Fibroblast of skin of left quadriceps (primary cell): ENCODE results near the gene THOC6.

Experiments
- DNase-seq, 2 experiments: peaks; one replicate each; pipeline ENCODE4 v3.0.0-alpha.2; 2013; ENCODE audit warnings: low read depth in 2 of 2

The THOC6 gene

DNA sequence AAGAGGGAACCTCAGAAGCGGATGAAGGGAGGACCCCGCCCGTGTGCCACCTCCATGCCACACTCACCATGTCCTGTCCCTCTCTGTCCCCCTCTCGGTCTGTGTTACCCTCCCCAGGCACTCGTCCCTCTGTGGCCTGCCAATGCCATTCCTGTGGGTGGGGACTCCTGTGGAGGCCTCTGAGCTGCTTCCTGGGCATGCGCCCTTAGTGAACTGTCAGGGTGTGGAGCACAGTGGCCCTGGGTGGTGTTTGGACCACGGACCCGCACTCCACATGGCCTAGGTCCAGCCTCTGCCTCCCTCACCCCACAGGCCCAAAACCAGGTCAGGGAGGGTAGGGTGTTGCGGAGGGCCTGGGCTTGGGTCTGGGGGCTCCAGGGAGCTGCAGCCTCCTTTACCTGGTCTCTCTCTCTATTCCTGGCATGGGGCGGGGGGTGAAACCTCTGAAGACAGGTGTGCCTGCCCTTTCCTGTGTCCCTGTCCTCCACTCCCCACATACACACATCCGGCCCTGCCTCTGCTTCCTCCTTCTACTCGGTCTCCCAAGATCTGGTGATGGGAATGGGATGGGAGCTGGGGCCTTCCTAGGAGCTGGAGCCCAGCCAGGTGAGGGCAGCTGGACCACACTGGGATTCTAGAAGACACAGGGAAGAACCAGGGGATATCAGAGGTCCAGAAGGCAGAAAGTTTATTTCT, 32.1 kb upstream of the THOC6 start:
- DNase-seq: no peak

DNA sequence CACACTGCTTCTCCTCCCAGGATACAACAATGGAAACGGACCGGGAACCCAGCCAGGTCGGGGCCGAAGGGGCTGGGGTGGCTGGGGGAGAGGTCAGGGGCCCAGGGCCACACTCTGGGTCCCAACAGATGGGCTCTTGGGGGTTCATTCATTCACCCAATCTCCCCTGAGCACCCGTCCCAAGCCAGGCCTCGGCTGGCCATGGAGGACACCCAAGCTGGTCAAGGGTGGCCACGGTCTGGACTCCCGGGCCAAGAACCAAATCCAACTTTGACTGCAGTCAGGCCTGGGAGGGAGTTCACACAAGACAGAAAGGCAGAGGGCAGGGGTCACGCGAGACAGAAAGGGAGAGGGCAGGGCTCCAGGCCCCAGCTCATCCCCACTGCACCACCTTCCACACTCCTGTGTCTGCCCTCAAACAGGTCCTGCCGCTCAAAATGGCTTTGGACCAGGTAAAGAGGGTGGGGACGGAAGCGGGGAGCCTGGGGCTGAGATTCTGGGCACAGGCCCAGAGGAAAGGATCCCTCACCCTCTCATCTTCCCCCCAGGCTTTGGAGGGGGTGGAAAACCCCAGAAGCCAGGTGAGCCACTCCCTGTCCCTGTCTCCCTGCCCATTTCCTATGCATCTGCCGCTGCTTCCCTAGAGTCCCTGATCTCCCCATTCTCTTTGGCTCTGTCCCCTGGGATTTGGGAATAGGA, 31.3 kb upstream of the THOC6 start:
- no peak for DNase-seq

GRCh38 chr16:2996298-2996697, 27.5 kb upstream of the THOC6 start:
- DNase-seq: no peak

GRCh38 chr16:2999929-3000328, 23.9 kb upstream of the THOC6 start:
- no peak for DNase-seq

GRCh38 chr16:3000540-3000939, 23.3 kb upstream of the THOC6 start:
- DNase-seq: no peak

DNA sequence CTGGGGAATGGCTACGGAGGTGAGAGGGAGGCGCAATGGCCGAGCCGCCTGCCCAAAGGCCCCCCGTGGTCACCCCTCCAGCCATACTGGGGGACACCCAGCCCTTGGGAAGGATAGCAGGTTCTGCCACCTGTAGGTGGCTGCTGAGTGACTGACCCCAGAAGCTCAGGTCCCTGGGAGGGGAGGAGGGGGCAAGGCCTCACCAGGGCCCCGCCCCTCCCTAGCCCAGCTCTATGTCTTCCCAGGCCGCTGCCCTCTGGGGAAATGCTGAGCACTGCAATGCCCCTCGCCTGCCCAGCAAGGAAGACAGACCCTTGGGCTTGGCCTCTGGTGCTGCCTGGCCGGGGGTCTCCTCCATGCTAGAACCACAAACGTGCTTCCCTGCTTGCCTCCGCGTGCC, 22.5 kb upstream of the THOC6 start:
- no peak for DNase-seq

GRCh38 chr16:3003582-3004270, 20.1 kb upstream of the THOC6 start:
- DNase-seq: peak; percentile 95 to 96

DNA sequence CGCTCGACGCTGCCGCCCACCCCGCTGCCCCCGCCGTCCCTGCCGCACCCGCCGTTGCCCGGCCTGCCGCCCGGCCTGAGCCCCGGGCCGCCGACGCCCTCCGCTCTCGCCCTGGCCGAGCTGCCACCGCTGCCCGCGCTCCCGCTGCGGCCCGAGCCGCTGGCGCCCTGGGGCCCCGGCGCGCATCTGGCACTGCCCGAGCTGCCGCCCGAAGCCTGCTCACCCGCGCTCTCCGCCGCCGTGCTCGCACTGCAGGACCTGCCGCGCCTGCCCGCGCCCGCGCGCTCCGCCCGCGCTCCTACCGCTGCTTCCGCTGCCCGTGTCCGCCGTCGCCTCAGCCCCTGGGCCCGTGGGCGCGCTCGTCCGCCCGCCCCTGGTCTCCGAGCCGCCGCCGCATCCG, 19.5 kb upstream of the THOC6 start:
- no peak for DNase-seq

- DNase-seq: no peak
These were observed 19.0 kb upstream of the THOC6 start for GRCh38 chr16:3004781-3005284.

DNA sequence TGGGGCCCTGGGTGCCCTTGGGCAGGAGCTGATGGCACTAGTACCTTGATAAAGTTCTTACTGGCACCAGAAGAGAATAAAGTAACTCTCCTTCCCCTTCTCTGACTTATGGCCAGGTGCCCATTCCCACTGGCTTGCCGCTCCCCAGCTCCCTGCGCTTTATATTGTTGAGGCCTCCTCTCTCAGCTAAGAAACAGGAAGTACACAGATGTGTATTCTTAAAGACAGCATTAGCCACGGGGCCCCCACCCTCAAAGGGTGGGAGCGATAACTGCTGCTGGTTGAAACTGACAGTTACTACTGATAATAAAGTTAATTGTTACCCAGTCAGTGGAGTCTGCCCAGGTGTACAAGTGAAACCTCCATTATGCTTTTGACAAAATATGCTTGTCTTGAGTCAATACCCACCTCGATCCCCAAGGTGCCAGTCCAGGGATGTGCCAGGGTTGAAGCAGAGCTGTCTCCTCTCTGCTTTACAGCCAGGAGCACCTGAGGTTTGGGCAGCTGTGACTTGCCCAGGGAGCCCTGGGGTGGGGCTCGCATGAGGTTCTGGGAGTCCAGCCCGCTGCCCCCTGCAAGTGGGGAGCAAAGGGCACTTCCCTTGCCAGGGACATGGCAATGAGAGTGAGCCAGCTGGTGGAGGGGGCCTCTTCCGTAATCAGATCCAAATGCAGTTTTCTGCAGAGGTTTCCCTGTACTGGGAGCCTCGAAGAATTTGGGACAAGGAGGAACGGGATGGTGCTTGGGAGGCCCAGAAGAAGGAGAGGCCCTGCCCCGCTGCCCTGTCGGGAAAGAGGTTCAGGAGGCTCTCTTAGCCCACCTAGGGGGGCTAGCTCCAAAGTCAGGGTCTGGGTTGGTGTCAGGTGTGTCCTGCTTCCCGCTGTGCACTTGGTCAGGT, 16.5 kb upstream of the THOC6 start:
- no peak for DNase-seq

DNA sequence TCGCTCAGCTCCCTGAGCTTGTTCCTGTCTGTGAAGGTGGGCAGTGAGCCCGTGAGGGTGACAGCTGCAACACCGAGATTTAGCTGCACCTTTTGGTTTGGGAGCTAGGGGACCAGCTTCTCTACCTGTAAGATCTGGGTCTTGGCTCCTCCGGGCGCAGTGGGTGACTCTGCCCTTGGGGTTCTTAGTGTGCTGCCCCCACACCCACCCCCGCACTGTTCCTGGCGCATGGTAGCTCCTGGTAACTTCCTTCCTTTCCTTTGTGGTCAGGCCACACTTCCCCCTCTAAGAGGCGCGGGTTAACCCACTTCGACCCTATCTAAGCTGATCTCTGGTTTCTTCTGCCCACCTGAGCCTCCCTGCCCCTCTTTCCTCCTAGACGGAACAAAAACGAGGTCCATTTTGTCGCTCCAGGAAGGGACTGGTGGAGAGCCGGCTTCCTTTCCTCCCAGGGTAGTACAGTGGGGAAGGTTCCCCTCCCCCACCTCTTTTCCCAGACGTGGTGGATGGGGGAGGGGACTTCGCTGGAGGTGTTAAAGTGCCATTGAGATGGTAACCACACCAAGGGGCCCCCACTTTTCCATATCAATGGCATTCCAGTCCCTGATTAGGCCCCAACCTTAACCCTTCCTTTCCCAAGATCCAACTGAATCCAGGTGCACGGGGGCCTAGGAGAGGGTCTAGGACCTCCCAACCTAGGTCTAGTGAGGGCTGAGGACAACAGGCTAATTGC, 15.7 kb upstream of the THOC6 start:
- no peak for DNase-seq

GRCh38 chr16:3008690-3009037, 15.2 kb upstream of the THOC6 start:
- no peak for DNase-seq

GRCh38 chr16:3009568-3010390, 14.1 kb upstream of the THOC6 start:
- no peak for DNase-seq

GRCh38 chr16:3010510-3010909, 13.3 kb upstream of the THOC6 start:
- no peak for DNase-seq

- DNase-seq: no peak
These were observed 11.6 kb upstream of the THOC6 start for GRCh38 chr16:3012246-3012645.

DNA sequence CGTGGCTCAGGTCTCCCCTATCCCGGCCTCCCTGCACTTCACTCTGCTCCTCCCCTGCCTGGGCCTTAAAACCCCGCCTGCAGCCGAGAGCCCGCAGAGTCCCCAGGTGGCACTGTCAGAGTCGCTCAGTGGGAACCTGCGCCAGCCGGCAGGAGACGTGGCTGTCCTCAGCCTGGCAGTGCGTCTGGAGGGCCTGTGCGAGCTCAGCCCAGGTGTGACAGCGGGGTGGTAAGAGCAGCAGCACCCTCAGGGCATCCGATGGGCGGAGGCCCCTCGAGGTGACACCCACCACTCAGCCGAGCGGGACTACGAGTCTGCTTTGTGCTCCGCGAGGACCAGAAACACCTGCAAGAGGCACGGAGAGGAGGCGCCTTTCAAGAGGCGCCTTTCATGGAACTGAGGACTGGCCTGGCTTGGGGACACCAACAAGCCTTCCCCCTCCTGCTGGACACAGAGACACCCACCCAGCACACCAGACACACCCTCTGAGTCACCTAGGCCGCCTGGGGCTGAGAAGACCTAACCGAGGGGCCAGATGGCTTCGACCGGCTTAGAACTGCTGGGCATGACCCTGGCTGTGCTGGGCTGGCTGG, 10.9 kb upstream of the THOC6 start, which contains the start of gene CLDN9:
TSS of gene CLDN9 (plus strand) at position 96 of the 593 bp plus-strand sequence. CDS start at position 536, 440 bp downstream.
- no peak for DNase-seq

- no peak for DNase-seq
These were observed 10.3 kb upstream of the THOC6 start for GRCh38 chr16:3013491-3013951.

- DNase-seq: no peak
These were observed 9.7 kb upstream of the THOC6 start for GRCh38 chr16:3013998-3014690.

- DNase-seq: no peak
These were observed 8.9 kb upstream of the THOC6 start for GRCh38 chr16:3014971-3015370.
